H9 (cell line): ENCODE results near the gene SUFU. TPM values are rescaled to one million over a fixed set of nuclear protein-coding genes. Genes with fewer than 3 reads are reported as not detected.
A peak's percentile ranks its signal among the peaks of the same experiment; 100 is the strongest.
"Not testable (repeated sequence)": the region's sequence is repeated elsewhere in the genome, so short reads cannot be mapped to it uniquely, and the experiment has no call there.

Source experiments
- DNase-seq: peaks from one replicate; pipeline ENCODE4 v3.0.0-alpha.2; 2017
- H2AFZ ChIP-seq: one replicate; pipeline ENCODE4 v1.6.1; 2013; ENCODE audit warnings: mild to moderate bottlenecking, low read length, control low read depth, moderate library complexity
- H2AK5ac ChIP-seq: 2 replicates; pipeline ENCODE4 v1.6.1; 2013; ENCODE audit warnings: low read length, control low read depth, mixed read lengths; ENCODE audit not compliant: insufficient read length
- H2BK120ac ChIP-seq: one replicate; pipeline ENCODE4 v1.6.1; 2013; ENCODE audit warnings: low read depth, mild to moderate bottlenecking, low read length, control low read depth, inconsistent platforms; ENCODE audit not compliant: poor library complexity, severe bottlenecking
- H2BK12ac ChIP-seq: 2 replicates; pipeline ENCODE4 v1.6.1; 2013; ENCODE audit warnings: low read length, control low read depth, mixed read lengths, low read depth; ENCODE audit not compliant: insufficient read length
- H2BK15ac ChIP-seq: 2 replicates; pipeline ENCODE4 v1.6.1; 2013; ENCODE audit warnings: low read depth, low read length, control low read depth
- H2BK20ac ChIP-seq: one replicate; pipeline ENCODE4 v1.6.1; 2013; ENCODE audit warnings: low read depth, mild to moderate bottlenecking, low read length, control low read depth, inconsistent platforms; ENCODE audit not compliant: poor library complexity, severe bottlenecking
- H2BK5ac ChIP-seq: 2 replicates; pipeline ENCODE4 v1.6.1; 2013; ENCODE audit warnings: low read length, control low read depth, mixed read lengths; ENCODE audit not compliant: insufficient read length
- H3K14ac ChIP-seq: 2 replicates; pipeline ENCODE4 v1.6.1; 2013; ENCODE audit warnings: low read length, control low read depth; ENCODE audit not compliant: insufficient read depth
- H3K18ac ChIP-seq: 2 replicates; pipeline ENCODE4 v1.6.1; 2013; ENCODE audit warnings: low read depth, mild to moderate bottlenecking, mixed read lengths, low read length, control low read depth; ENCODE audit not compliant: insufficient read length
- H3K23ac ChIP-seq: 2 replicates; pipeline ENCODE4 v1.6.1; 2013; ENCODE audit warnings: low read length, control low read depth, mixed read lengths, low read depth; ENCODE audit not compliant: insufficient read length
- H3K23me2 ChIP-seq: 2 replicates; pipeline ENCODE4 v1.6.1; 2013; ENCODE audit warnings: low read depth, mild to moderate bottlenecking, mixed read lengths, low read length, control low read depth; ENCODE audit not compliant: insufficient read length, poor library complexity, severe bottlenecking
- H3K27ac ChIP-seq: 2 replicates; pipeline ENCODE4 v1.5.1; 2013; ENCODE audit warnings: low read length, control low read depth, mixed read lengths, low read depth; ENCODE audit not compliant: insufficient read length
- H3K27me3 ChIP-seq: 2 replicates; pipeline ENCODE4 v1.6.1; 2013; ENCODE audit warnings: low read length, control low read depth, inconsistent platforms; ENCODE audit not compliant: insufficient read depth
- H3K4ac ChIP-seq: 2 replicates; pipeline ENCODE4 v1.6.1; 2013; ENCODE audit warnings: low read depth, mild to moderate bottlenecking, control low read depth, inconsistent platforms, low read length, moderate library complexity
- H3K4me1 ChIP-seq: 2 replicates; pipeline ENCODE4 v1.6.1; 2013; ENCODE audit warnings: low read length, control low read depth, inconsistent platforms; ENCODE audit not compliant: insufficient read depth
- H3K4me2 ChIP-seq: 2 replicates; pipeline ENCODE4 v1.6.1; 2013; ENCODE audit warnings: low read length, control low read depth, mixed read lengths; ENCODE audit not compliant: insufficient read length, insufficient read depth
- H3K56ac ChIP-seq: 2 replicates; pipeline ENCODE4 v1.6.1; 2013; ENCODE audit warnings: low read depth, mild to moderate bottlenecking, mixed read lengths, low read length, control low read depth; ENCODE audit not compliant: insufficient read length
- H3K79me1 ChIP-seq: 2 replicates; pipeline ENCODE4 v1.6.1; 2013; ENCODE audit warnings: low read depth, mild to moderate bottlenecking, moderate library complexity, low read length, control low read depth, inconsistent platforms; ENCODE audit not compliant: insufficient read depth, poor library complexity, severe bottlenecking
- H3K79me2 ChIP-seq: 2 replicates; pipeline ENCODE4 v1.6.1; 2013; ENCODE audit warnings: low read length, control low read depth, inconsistent platforms; ENCODE audit not compliant: insufficient read depth
- H3K9ac ChIP-seq: 2 replicates; pipeline ENCODE4 v1.6.1; 2013; ENCODE audit warnings: low read length, control low read depth, mixed read lengths; ENCODE audit not compliant: insufficient read length; ENCODE audit errors: extremely low read depth
- H3K9me3 ChIP-seq: one replicate; pipeline ENCODE4 v1.6.1; 2013; ENCODE audit warnings: low read depth, low read length, inconsistent platforms; ENCODE audit not compliant: control insufficient read depth
- H3T11ph ChIP-seq: one replicate; pipeline ENCODE4 v1.6.1; 2013; ENCODE audit warnings: mild to moderate bottlenecking, low read length, control low read depth, inconsistent platforms
- H4K20me1 ChIP-seq: one replicate; pipeline ENCODE4 v1.6.1; 2013; ENCODE audit not compliant: control insufficient read depth, insufficient read length, insufficient read depth
- H4K5ac ChIP-seq: 2 replicates; pipeline ENCODE4 v1.6.1; 2013; ENCODE audit warnings: low read depth, mild to moderate bottlenecking, mixed read lengths, low read length, control low read depth; ENCODE audit not compliant: insufficient read length
- H4K8ac ChIP-seq: replicated peaks from 2 replicates; pipeline ENCODE4 v1.6.1; 2013; ENCODE audit warnings: low read length, control low read depth, mixed read lengths, low read depth; ENCODE audit not compliant: insufficient read length
- H4K91ac ChIP-seq: 2 replicates; pipeline ENCODE4 v1.6.1; 2013; ENCODE audit warnings: low read depth, mild to moderate bottlenecking, moderate library complexity, mixed read lengths, low read length, control low read depth; ENCODE audit not compliant: insufficient read length
- H3K27ac Mint-ChIP-seq, 3 experiments: 2 replicates in 2 of 3; 3 replicates in 1 of 3; pipeline ENCODE4 v1.8.0; 2020 to 2021; ENCODE audit warnings: mixed read lengths in 3 of 3, mild to moderate bottlenecking in 1 of 3, moderate library complexity in 1 of 3
- H3K27me3 Mint-ChIP-seq: 2 replicates; pipeline ENCODE4 v1.8.0; 2021; ENCODE audit warnings: low read depth, mild to moderate bottlenecking, moderate library complexity, mixed read lengths
- H3K36me3 Mint-ChIP-seq, 3 experiments: 2 replicates in 2 of 3; 3 replicates in 1 of 3; pipeline ENCODE4 v1.8.0; 2020 to 2021; ENCODE audit warnings: low read depth in 3 of 3, mixed read lengths in 3 of 3; ENCODE audit not compliant: insufficient read depth in 1 of 3
- H3K4me1 Mint-ChIP-seq, 2 experiments: 2 replicates each; pipeline ENCODE4 v1.8.0; 2020; ENCODE audit warnings: mixed read lengths in 2 of 2
- H3K4me3 Mint-ChIP-seq, 2 experiments: 2 replicates in 1 of 2; 3 replicates in 1 of 2; pipeline ENCODE4 v1.8.0; 2020 to 2021; ENCODE audit warnings: mild to moderate bottlenecking in 2 of 2, mixed read lengths in 2 of 2, moderate library complexity in 1 of 2
- H3K9me3 Mint-ChIP-seq, 2 experiments: 2 replicates in 1 of 2; 3 replicates in 1 of 2; pipeline ENCODE4 v1.8.0; 2020; ENCODE audit warnings: mild to moderate bottlenecking in 2 of 2, mixed read lengths in 2 of 2, moderate library complexity in 1 of 2
- WGBS: extraction: QIAGEN DNeasy Blood & Tissue Kit; methylation state at CpG from one replicate; pipeline ENCODE4 v1.1.7; 2013; ENCODE audit warnings: missing lambda C conversion rate, low lambda C conversion rate, mixed read lengths; ENCODE audit not compliant: insufficient read length; ENCODE audit errors: extremely low coverage; 5-methylcytosine and 5-hydroxymethylcytosine counted together
- total RNA-seq: library from RNA; stranded (reverse); gene quantifications from 2 replicates; pipeline ENCODE4 v1.2.1, GENCODE V29; 2021
- TF ChIP-seq, protein P1 (sequence below): fragments of 200-600 bp; sonication (generic); conservative IDR thresholded peaks from 3 replicates; pipeline ENCODE4 v1.8.0; 2021; ENCODE audit warnings: antibody characterized with exemption, mild to moderate bottlenecking

Gene SUFU
- total RNA-seq, 1 experiment from 2014 or later, result 9.5 TPM

DNA sequence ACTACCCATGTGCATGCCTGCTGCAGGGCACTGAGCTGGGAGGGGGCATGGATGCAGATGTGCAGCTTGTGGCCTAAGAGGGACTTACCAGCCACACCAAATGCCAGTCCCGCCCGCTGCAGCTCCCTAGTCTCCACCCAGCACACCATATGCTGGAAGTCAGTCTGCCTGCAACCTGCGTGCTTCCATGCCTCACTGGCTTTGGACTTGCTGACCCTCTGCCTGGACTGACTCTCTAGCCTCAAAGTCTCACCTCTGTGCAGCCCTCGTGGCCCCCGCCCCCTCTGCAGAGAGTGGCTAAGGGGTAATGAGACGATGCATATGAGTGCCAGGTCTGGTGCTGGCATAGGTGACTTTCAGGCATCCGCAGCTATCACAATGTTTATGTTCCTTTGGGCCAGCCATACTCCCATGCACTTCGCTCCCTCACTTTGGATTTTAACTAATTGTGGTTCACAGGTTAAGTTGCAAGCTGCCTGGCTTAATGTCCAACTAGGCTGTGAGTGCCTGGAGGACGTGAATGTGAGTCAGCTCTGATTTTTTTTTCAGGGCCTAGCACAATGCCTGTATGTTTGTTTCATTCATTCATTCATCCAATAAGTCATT is 162.2 kb downstream of the SUFU start:
- Histone ChIP-seq H3K4ac (no peak overlapping the region), H3K9ac (no peak overlapping the region), H2BK12ac (no peak overlapping the region), H2AK5ac (no peak overlapping the region), H3K23ac (no peak overlapping the region), H4K91ac (no peak overlapping the region), H2BK20ac (no peak overlapping the region), H3K79me2 (no peaks in the 10 kb centered on the region), H4K8ac (no peak overlapping the region), H4K5ac (no peak overlapping the region), H3K4me2 (no peak overlapping the region), H4K20me1 (no peaks in the 10 kb centered on the region), H3K79me1 (no peaks in the 10 kb centered on the region), H3K27ac (no peak overlapping the region), H3K18ac (no peak overlapping the region), H2BK5ac (no peak overlapping the region), H3T11ph (no peak overlapping the region), H2AFZ (no peak overlapping the region), H3K14ac (no peak overlapping the region), H3K4me1 (peaks cover 4% of the 10 kb centered on the region), H2BK120ac (no peak overlapping the region), H3K27me3 (no peaks in the 10 kb centered on the region), H3K9me3 (no peaks in the 10 kb centered on the region), H3K56ac (no peak overlapping the region), H2BK15ac (no peak overlapping the region), H3K23me2 (no peaks in the 10 kb centered on the region)
- Mint-ChIP-seq H3K36me3 (no peaks in the 10 kb centered on the region; a peak in 1 of 7 replicates), H3K4me1 (peaks cover 22 to 36% of the 10 kb centered on the region in 2 experiments), H3K4me3 (no peak overlapping the region), H3K27me3 (no peaks in the 10 kb centered on the region; the same call in 1 of the 2 replicates), H3K27ac (peak overlapping the region in 1 of 3 experiments; percentile 49; a peak in 2 of 7 replicates), H3K9me3 (no peaks in the 10 kb centered on the region; a peak in 1 of 5 replicates)
- TF ChIP-seq, protein P1, sequence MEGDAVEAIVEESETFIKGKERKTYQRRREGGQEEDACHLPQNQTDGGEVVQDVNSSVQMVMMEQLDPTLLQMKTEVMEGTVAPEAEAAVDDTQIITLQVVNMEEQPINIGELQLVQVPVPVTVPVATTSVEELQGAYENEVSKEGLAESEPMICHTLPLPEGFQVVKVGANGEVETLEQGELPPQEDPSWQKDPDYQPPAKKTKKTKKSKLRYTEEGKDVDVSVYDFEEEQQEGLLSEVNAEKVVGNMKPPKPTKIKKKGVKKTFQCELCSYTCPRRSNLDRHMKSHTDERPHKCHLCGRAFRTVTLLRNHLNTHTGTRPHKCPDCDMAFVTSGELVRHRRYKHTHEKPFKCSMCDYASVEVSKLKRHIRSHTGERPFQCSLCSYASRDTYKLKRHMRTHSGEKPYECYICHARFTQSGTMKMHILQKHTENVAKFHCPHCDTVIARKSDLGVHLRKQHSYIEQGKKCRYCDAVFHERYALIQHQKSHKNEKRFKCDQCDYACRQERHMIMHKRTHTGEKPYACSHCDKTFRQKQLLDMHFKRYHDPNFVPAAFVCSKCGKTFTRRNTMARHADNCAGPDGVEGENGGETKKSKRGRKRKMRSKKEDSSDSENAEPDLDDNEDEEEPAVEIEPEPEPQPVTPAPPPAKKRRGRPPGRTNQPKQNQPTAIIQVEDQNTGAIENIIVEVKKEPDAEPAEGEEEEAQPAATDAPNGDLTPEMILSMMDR, result no peak
- no peak for DNase-seq
- no CpG with 5 or more reads among the region's 9 CpGs for WGBS

DNA sequence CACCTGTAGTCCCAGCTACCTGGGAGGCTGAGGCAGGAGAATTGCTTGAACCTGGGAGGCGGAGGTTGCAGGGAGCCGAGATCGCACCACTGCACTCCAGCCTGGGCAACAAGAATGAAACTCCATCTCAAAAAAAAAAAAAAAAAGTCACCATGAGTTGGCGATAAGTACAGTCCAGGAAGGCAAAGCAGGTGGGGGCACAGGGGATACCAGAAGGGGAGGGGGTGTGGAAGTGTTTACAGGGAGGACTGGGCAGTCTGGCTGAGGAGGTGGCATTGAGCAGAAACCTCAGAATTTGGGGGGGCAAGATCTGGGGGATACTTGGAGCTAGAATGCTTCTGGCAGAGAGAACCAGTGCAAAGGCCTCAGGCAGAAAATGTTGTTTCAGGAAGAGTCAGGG is 163.6 kb downstream of the SUFU start:
- H4K20me1 ChIP-seq, H3K4me1 ChIP-seq, H3K4me2 ChIP-seq, H4K5ac ChIP-seq, H3K4me3 Mint-ChIP-seq, H3K9ac ChIP-seq, H2BK120ac ChIP-seq, H3K79me2 ChIP-seq, DNase-seq, H3K23me2 ChIP-seq, H3K27me3 ChIP-seq, H2AK5ac ChIP-seq, H3K27ac ChIP-seq, H2BK12ac ChIP-seq, H3K36me3 Mint-ChIP-seq, H4K8ac ChIP-seq, H3K23ac ChIP-seq, H3K14ac ChIP-seq, H3K18ac ChIP-seq, H3K9me3 ChIP-seq, H3T11ph ChIP-seq, H3K4ac ChIP-seq, H4K91ac ChIP-seq, H3K27me3 Mint-ChIP-seq, H3K9me3 Mint-ChIP-seq, H3K79me1 ChIP-seq, H2AFZ ChIP-seq, H2BK15ac ChIP-seq, H2BK5ac ChIP-seq, H2BK20ac ChIP-seq, H3K56ac ChIP-seq: not testable (repeated sequence)
- H3K4me1 Mint-ChIP-seq, result peaks cover 24 to 33% of the 10 kb centered on the region in 2 experiments
- no CpG with 5 or more reads among the region's 4 CpGs for WGBS
- H3K27ac Mint-ChIP-seq, result peak overlapping the region in 2 of 3 experiments; percentile 5 to 50; a peak in 2 of 7 replicates
